SH-SY5Y (cell line): Measurements from ENCODE around the gene HYAL1.

Experiments
- GATA2 ChIP-seq: IDR thresholded peaks from 2 replicates; pipeline ENCODE4 v1.6.1; 2011; ENCODE audit warnings: mild to moderate bottlenecking, low read depth, low read length
- GATA3 ChIP-seq: IDR thresholded peaks from 2 replicates; pipeline ENCODE4 v1.6.1; 2011; ENCODE audit warnings: low read depth, mild to moderate bottlenecking, low read length, moderate library complexity

Gene HYAL1

DNA sequence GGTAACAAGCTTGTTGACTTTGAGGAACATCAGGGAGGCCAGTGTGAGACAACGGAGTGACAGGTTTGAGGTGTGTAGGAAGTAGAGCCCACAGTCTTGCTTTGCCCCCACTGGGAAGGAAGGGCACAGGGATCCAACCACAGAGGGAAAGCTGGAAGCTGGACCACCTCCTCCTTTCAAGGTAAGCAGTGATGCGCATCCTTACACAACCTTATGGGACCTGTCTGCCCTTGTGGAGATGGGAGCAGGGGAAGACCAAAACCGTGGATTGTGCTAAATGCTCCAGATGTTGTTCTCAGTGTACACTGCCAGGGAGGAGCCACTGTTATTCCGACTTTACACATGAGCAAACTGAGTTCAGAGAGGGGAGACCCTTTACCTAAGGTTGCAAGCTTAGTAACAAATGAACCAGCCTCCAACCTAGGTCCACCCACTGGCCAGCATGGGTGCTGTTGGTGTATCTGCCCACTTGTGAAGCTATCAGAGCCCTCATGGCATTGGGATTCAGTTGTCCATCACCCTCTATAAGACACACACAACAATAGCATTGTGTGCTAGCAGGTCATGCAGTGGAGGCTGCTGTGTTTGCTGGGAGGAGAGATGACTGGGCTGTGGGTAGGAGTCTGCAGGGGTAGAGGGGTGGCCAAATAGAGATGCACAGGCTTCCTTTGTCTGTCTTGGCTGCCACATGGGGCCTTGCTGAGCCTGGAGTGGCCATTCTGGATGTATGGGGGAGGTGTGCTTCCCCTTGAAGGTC is 25.1 kb downstream of the HYAL1 start:
- no peak for TF ChIP-seq GATA2
- TF ChIP-seq GATA3: no peak

DNA sequence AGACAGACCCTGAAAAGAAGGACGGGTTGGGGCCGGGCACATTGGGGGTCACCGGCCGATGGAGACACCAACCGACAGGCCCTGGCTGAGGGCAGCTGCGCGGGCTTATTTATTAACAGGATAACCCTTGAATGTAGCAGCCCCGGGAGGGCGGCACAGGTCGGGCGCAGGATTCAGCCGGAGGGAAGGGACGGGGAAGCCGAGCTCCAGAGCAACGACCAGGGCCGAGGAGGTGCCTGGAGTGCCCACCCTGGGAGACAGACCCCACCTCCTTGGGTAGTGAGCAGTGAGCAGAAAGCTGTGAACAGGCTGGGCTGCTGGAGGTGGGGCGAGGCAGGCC is 26.6 kb downstream of the HYAL1 start:
- TF ChIP-seq GATA2: no peak
- no peak for TF ChIP-seq GATA3

DNA sequence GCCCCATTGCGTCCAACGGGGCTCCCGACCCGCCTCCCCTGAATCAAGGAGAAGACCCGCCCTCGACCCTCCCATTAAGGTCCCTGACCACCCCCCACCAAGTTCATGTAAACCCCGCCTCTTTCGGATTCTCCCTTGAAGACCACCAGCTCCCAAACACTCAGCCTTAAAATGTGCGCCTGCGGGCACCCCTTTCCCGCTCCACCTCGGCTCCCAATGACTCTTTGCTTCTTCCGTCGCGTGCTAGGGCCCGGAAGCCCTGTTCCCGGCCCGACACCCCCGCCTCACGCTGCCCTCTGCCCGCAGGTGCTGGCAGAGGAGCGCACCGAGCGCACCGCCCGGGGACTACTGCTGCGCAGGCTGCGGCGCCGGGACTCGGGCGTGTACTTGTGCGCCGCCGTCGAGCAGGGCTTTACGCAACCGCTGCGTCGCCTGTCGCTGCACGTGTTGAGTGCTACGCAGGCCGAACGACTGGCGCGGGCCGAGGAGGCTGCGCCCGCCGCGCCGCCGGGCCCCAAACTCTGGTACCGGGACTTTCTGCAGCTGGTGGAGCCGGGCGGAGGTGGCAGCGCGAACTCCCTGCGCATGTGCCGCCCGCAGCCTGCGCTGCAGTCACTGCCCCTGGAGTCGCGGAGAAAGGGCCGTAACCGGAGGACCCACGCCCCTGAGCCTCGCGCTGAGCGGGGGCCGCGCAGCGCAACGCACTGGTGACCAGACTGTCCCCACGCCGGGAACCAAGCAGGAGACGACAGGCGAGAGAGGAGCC is 27.2 kb downstream of the HYAL1 start:
- TF ChIP-seq GATA2 (no peak), GATA3 (no peak)

DNA sequence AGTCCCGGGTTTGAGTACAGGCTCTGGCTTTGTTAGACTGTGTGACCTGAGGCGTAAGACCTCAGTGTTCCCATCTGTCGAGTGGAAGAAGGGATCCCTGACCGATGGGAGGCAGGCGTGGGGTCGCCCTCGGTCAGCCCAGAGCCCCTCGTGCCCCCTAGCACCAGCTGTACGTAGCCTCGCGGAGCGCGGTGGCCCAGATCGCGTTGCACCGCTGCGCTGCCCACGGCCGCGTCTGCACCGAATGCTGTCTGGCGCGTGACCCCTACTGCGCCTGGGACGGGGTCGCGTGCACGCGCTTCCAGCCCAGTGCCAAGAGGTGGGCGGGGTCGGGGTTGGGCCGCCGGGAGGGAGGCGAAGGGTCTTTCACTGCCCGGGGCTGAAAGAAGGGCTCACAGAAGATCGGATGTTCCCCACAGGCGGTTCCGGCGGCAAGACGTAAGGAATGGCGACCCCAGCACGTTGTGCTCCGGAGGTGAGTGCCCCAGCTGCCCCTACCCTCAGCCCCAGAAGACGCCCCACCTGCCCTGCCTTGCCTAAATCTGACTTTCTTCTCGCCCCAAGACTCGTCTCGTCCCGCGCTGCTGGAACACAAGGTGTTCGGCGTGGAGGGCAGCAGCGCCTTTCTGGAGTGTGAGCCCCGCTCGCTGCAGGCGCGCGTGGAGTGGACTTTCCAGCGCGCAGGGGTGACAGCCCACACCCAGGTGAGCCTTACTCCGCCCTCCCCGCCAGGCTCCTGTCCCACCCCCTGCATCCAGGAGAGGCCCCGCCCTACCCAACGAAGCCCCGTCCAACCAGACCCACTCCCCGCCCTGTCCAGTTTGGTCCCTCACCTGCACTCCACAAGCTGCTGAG is 28.0 kb downstream of the HYAL1 start:
- TF ChIP-seq GATA3 (no peak), GATA2 (no peak)

DNA sequence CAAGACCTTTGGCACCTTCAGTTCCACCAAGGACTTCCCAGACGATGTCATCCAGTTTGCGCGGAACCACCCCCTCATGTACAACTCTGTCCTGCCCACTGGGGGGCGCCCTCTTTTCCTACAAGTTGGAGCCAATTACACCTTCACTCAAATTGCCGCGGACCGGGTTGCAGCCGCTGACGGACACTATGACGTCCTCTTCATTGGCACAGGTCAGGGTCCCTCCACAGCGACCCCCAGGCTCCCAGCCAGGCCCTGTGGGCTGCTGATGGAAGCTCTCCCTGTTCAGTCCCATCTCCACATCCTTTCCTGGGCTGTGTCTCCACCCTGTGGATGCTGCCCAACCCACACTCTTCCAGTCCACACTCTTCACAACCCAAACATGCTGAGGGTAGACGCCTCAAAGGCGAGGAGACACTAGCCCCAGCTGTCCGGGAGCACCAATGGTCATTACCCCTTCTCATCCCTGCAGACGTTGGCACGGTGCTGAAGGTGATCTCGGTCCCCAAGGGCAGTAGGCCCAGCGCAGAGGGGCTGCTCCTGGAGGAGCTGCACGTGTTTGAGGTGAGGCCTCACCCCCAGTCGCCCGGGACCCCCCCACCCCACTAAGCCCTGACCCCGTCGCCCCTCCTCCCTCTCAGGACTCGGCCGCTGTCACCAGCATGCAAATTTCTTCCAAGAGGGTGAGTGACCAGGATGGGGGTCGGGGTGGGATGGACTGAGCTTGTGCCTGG is 28.8 kb downstream of the HYAL1 start:
- TF ChIP-seq GATA3 (no peak), GATA2 (no peak)

DNA sequence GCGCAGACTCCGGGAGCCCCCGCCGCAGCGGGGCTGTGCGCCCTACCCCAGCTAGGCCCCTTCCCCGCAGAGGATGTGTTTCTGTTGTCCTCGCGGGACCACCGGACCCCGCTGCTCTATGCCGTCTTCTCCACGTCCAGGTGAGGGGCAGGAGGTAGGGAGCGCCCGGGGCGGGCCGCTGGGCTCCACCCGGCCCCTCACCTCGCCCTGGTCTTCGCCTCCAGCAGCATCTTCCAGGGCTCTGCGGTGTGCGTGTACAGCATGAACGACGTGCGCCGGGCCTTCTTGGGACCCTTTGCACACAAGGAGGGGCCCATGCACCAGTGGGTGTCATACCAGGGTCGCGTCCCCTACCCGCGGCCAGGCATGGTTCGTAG is 29.7 kb downstream of the HYAL1 start:
- no peak for TF ChIP-seq GATA2
- no peak for TF ChIP-seq GATA3

DNA sequence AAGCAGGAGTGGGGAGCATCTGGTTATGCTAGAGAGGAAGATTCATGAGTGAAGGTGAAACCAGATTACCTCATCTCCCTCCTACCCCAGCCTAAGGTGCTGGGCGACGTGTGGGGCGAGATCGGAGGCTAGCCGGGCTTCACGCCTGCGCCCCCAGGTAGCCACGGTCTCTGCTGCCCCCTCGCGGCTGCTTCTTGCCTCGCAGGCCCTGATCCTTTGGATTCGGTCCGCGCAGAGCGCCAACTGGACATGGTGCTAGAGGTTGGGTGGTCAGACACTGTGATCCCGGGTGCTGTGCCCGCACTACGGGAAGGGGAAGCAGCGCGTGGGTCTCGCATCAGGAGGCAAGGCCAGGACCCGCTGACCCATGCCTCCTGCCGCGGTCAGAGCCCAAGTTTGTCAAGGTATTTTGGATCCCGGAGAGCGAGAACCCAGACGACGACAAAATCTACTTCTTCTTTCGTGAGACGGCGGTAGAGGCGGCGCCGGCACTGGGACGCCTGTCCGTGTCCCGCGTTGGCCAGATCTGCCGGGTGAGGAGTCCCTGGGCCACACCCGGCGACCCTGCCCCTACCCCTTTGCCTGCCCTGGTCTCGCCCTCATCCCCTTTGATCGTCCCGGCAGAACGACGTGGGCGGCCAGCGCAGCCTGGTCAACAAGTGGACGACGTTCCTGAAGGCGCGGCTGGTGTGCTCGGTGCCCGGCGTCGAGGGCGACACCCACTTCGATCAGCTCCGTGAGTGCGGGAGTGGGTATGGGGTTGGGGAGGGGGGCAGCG is 30.3 kb downstream of the HYAL1 start:
- no peak for TF ChIP-seq GATA2
- TF ChIP-seq GATA3: no peak

DNA sequence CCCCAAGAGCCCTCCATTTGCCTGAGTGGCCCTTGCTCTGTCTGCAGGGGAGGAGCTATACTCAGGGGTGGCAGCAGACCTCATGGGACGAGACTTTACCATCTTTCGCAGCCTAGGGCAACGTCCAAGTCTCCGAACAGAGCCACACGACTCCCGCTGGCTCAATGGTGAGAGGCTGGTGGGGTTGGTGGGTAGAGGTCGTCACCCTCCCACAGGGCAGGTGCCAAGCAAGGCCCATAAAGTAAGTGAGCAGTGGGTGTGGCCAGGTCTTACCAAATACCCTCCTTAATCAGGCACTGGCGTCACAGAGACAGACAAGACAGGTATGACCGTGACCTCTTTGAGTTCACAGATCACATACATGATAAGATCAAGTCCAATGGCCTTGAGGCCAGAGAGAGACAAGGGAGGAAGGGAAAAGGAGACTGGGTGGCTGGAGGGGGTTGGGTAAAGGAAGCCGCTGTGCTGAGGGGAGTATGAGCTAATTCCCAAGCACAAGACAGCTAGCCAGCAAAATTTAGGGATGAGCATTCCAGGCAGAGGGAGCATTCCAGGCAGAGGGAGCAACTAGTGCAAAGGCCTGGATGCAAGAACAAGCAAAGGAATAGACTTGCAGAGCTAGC is 31.9 kb downstream of the HYAL1 start:
- TF ChIP-seq GATA3: no peak
- no peak; the same call in 1 of the 2 replicates for TF ChIP-seq GATA2

DNA sequence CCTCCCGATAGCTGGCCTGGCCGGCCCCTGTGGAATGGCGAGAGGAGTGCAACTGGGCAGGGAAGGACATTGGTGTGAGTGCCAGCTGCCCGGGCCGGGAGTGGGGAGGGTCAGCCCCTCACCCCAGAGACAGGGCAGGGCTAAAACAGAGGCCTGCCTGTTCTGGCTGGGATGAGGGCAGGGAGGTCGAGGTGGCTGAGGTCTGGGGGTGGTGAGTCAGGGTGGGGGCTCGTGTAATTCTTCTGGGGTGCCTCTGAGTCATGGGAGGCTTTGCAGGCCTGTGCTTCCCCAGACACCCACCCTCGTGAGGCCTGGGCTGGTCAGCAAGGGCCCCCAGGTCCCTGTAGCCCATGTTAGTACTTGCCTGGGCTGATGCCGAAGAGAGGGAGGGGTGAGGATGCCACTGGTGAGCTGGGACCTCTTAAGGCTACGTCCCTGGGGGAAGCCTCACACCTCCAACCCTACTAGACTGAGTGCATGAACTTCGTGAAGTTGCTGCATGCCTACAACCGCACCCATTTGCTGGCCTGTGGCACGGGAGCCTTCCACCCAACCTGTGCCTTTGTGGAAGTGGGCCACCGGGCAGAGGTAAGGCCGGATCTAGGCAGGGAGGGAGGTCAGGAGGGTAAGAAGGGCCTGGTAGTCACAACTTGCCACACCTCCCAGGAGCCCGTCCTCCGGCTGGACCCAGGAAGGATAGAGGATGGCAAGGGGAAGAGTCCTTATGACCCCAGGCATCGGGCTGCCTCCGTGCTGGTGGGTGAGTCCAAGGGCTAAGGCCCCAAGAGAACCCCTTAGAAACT is 32.8 kb downstream of the HYAL1 start:
- TF ChIP-seq GATA2 (no peak), GATA3 (no peak)

DNA sequence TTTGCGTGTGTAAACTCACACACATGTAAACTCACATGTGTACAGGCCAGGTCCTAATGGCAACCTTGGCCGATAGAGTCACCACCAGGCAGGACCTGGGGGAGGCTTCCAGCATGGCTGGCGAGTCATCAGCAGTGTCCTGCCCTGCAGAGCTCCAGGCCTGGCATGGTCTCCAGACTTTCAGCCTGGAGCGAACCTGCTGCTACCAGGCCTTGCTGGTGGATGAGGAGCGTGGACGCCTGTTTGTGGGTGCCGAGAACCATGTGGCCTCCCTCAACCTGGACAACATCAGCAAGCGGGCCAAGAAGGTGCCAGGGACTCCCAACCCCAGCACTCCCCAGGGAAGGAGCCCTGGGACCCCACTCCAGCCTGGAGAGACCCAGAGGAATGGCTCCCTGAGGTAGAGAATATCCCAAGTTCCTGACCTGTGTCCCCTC is 33.4 kb downstream of the HYAL1 start:
- TF ChIP-seq GATA3 (no peak), GATA2 (no peak)

DNA sequence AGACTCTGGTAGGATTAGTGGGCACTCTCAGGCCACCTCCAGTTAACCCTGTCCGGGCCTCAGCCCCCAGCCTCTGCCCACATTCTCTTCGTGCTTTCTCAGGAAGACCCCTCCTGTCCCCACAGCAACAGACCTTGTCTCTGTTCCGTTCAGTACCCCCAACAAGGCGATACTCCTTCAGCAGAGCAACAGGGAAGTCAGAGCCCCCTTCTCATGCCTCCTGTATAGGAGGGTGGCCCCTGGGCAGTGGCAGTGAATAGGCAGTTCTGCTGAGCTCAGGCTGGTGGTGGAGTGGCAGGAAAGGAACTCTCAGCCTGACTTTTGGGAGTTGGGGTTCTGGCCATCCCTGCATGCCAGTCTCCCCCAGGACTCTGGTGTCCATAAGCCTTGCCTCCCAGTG is 33.9 kb downstream of the HYAL1 start:
- TF ChIP-seq GATA3 (no peak), GATA2 (no peak)

DNA sequence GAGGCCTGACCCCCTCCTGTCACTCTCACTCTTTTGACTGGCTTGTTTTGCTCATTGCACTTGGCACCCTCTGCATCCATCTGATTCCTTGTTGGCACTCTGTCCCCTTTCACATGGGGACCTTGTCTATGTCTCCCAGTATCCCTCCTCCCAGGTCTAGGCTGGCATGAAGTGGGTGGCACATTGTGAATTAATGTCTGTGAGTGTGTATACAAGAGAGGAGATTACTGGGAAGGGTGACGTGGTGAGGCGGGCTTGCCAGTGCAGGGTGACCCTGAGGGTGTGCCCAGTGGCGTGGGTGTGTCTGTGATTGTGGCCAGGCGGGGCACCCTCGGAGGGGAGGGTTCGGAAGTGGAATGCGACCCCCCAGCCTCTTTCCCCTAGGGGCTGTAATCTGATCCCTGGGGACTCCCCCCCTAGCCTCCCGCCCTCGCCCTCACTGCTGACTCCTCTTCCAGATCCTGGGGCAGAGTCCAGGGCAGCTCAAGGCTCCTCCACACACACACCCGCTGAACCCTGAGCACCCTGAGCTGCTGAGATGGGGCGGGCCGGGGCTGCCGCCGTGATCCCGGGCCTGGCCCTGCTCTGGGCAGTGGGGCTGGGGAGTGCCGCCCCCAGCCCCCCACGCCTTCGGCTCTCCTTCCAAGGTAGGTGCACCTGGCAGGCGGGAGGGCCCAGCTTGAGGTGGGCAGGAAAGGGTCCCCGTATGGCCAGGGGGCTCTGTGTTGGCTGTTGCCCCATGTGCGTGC is 34.5 kb downstream of the HYAL1 start, which contains the start of gene SEMA3B:
Gene SEMA3B (plus strand): TSS at position 445 of the 749 bp plus-strand sequence. CDS start 94 bp downstream, at position 539.
- TF ChIP-seq GATA3: no peak
- TF ChIP-seq GATA2: no peak
